Measurements from ENCODE around the gene FLACC1. TPM values are rescaled to one million over a fixed set of nuclear protein-coding genes. Genes with fewer than 3 reads are reported as not detected.
"Not testable (repeated sequence)": the region's sequence is repeated elsewhere in the genome, so short reads cannot be mapped to it uniquely, and the experiment has no call there.

FLACC1 gene
- total RNA-seq, 8 experiments from 2014 or later, result 0.46 to 3.7 (median 1.1) TPM

DNA sequence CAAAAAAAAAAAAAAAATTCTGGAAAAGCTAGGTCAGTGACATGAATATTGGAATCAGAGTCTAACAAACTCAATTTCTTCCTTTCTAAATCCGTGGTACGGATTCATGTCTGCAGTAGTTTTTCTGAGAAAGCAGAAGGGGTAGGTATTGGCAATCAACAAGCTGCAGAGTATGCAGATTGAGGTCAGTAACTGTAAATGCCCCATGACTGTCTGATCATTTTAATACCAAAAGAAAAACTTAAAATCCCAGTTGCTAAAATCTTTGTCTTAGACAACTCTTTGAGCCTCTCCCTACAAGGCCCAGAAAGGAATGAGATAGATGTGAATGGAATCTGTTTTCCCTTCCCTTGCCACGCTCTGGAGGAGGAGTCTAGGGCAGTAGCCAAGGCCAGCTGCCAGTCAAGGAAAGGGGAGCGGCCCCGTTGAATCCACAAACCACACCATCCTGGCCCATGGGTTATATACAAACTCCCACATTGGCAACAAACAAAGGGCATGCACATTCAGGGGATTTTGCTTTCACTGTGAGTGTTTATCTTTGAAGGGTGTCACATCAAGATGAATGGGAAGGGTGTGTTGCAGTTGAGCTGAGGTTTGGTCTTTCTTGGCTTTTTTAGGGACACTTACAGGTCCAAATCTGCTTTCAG, 102.9 kb downstream of the FLACC1 start:
- in situ Hi-C loops (cut with MboI; ENCODE audit: low pct_unique_long_range_greater_than_20kb in 2 of 9, low sequenced_read_pairs in 9 of 9, unreplicated experiment in 9 of 9), result no loop called here
- Histone ChIP-seq H3K4me1 (replicated peaks in 1 of 2) (peaks cover 0 to 10% of the 10 kb centered on the region in 2 donors), H3K4me3 (no peak overlapping the region), H3K27ac (no peak overlapping the region)
- WGBS, 10 experiments, result 0 to 93% (median 74%) methylated on average over 1 to 4 of the region's 5 CpGs; no CpG with 5 or more reads in 1 of the 10 experiments
- ATAC-seq (replicated peaks in 6 of 8), result peak in 4 of 8 experiments; percentile 19 to 66 (median 40)

DNA sequence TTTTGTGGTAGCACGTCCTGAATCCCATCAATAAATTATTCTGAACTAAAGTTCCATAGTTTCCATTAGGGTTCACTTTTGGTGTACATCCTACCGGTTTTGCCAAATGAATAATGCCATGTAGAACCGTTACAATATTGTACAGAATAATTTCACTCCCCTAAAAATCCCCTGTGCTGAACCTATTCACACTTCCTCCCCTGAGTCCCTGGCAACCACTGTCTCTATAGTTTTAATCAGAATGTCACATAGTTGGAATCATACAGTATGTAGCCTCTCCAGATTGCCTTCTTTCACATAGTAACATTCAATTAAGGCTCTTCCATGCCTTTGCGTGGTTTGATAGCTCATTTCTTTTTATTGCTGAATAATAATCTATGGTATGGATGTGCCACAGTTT, 106.4 kb downstream of the FLACC1 start:
- no peak overlapping the region for H3K27ac ChIP-seq
- H3K4me1 ChIP-seq (replicated peaks in 1 of 2), result no peaks in the 10 kb centered on the region
- no peak overlapping the region for H3K4me3 ChIP-seq
- in situ Hi-C loops (cut with MboI; ENCODE audit: low pct_unique_long_range_greater_than_20kb in 2 of 9, low sequenced_read_pairs in 9 of 9, unreplicated experiment in 9 of 9), result no loop called here
- ATAC-seq (replicated peaks in 6 of 8), result no peak
- 55 to 100% (median 84%) methylated on average over 1 to 4 of the region's 4 CpGs for WGBS, 10 experiments

DNA sequence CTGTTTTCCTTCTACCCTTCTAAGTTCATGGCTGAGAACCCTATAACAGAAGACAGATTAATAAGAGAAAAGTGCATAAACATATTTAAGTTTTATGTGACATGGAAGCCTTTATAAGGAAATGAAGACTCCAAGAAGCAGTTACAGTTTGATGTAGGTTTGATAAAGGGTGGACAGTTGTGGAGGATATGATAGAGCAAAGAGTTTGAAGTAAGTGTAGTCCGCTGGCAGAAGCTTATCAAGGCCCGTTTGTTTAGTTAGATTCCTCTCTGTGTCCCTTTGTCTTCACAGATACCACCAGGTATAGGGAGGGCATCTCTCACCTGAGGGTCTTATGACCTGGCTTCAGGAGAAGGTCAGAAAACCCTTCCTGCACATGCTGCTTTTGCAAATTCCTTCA, 107.3 kb downstream of the FLACC1 start:
- in situ Hi-C loops (cut with MboI; ENCODE audit: low pct_unique_long_range_greater_than_20kb in 2 of 9, low sequenced_read_pairs in 9 of 9, unreplicated experiment in 9 of 9), result loop anchor here in 2 of 9 experiments (10.0 to 25.0 kb wide), 2 partner anchors 115 to 937 kb away; no protein-coding TSS in a partner anchor
- no peak overlapping the region for H3K4me3 ChIP-seq
- H3K4me1 ChIP-seq (replicated peaks in 1 of 2), result no peaks in the 10 kb centered on the region
- no peak overlapping the region for H3K27ac ChIP-seq
- ATAC-seq (replicated peaks in 6 of 8), result no peak
- WGBS, 10 experiments, result 51 to 94% (median 85%) methylated on average over 1 to 2 of the region's 2 CpGs; no CpG with 5 or more reads in 3 of the 10 experiments

DNA sequence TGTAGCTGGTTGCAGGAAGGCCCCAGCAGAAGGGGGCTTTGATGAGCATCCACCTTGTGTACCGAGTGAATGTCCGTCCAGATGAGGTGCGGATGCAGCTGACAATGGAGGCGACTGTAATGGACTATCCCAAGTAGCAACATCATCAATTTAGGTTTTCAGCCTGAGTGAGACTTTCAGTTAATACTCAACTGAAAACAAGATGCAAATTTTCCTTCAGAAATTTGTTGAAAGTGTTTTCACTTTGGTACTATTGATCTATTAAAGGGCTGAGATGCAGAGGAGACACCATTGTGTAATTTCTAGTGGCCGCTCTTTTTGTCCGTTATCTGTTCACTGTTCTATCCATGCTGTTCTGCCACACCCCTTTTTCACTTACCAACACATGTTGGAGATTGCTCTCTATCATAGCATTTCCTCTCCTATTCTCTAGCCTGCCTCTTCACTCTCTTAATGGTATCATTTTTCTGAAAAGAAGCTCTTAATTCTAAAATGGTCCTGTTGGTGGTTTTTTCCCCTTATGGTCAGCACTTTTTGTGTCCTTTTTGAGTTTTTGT, 108.8 kb downstream of the FLACC1 start:
- in situ Hi-C loops (cut with MboI; ENCODE audit: low pct_unique_long_range_greater_than_20kb in 2 of 9, low sequenced_read_pairs in 9 of 9, unreplicated experiment in 9 of 9), result loop anchor here in 2 of 9 experiments (10.0 to 25.0 kb wide), 2 partner anchors 116 to 939 kb away; no protein-coding TSS in a partner anchor
- ATAC-seq (replicated peaks in 6 of 8), result no peak
- 21 to 100% (median 85%) methylated on average over 2 to 6 of the region's 6 CpGs; no CpG with 5 or more reads in 1 of the 10 experiments for WGBS, 10 experiments

GRCh38 chr2:201246280-201246679, 110.9 kb downstream of the FLACC1 start:
- Histone ChIP-seq H3K4me1 (replicated peaks in 1 of 2) (no peaks in the 10 kb centered on the region), H3K4me3 (no peak overlapping the region), H3K27ac (no peak overlapping the region)
- in situ Hi-C loops (cut with MboI; ENCODE audit: low pct_unique_long_range_greater_than_20kb in 2 of 9, low sequenced_read_pairs in 9 of 9, unreplicated experiment in 9 of 9), result loop anchor here in 2 of 9 experiments (10.0 to 25.0 kb wide), 2 partner anchors 119 to 941 kb away; no protein-coding TSS in a partner anchor
- WGBS, 10 experiments, result 60 to 93% (median 85%) methylated on average over 1 to 3 of the region's 4 CpGs; no CpG with 5 or more reads in 3 of the 10 experiments
- ATAC-seq (replicated peaks in 6 of 8), result no peak

More for the DNA sequence above, 108.8 kb downstream of the FLACC1 start:
- Histone ChIP-seq H3K27ac (no peak overlapping the region), H3K4me3 (no peak overlapping the region), H3K4me1 (replicated peaks in 1 of 2) (no peaks in the 10 kb centered on the region)

- H3K4me3 ChIP-seq, result no peak overlapping the region
- WGBS, 10 experiments, result 80 to 100% (median 100%) methylated on average over 1 to 3 of the region's 5 CpGs; no CpG with 5 or more reads in 2 of the 10 experiments
- in situ Hi-C loops (cut with MboI; ENCODE audit: low pct_unique_long_range_greater_than_20kb in 2 of 9, low sequenced_read_pairs in 9 of 9, unreplicated experiment in 9 of 9), result loop anchor here in 2 of 9 experiments (10.0 to 25.0 kb wide), 2 partner anchors 120 to 942 kb away; no protein-coding TSS in a partner anchor
- no peak overlapping the region for H3K27ac ChIP-seq
- no peak for ATAC-seq (replicated peaks in 6 of 8)
- no peaks in the 10 kb centered on the region for H3K4me1 ChIP-seq (replicated peaks in 1 of 2)
Observed at GRCh38 chr2:201244829-201245228, 112.3 kb downstream of the FLACC1 start.

DNA sequence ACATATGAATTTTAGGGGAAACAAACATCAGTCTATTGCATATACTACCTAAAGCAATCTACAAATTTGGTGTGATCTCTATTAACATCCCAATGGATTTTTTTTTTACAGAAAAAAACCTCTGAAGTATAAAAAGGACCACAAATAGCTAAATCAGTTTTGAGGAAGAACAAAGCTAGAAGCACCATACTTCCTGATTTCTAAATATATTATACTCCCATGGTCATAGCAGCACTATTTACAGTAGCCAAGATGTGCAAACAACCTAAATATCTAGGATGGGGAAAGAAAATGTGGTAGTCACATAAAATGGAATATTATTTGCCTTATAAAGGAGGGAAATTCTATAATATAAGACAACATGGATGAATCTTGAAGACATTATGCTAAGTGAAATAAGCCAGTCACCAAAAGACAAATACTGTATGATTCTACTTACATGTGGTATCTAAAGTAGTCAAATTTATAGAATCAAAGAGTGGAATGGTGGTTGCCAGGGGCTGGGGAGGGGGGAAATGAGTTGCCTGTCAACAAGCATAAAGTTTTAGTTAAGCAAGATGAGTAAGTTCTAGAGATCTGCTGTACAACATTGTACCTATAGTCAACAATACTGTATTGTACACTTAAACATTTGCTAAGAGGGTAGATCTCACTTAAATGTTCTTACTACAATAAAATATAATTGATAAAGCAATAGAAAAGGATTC, 114.4 kb downstream of the FLACC1 start:
- in situ Hi-C loops (cut with MboI; ENCODE audit: low pct_unique_long_range_greater_than_20kb in 2 of 9, low sequenced_read_pairs in 9 of 9, unreplicated experiment in 9 of 9), result loop anchor here in 2 of 9 experiments (10.0 to 25.0 kb wide), 2 partner anchors 122 to 945 kb away; no protein-coding TSS in a partner anchor
- Histone ChIP-seq H3K4me1 (replicated peaks in 1 of 2) (no peaks in the 10 kb centered on the region), H3K4me3 (no peak overlapping the region), H3K27ac (no peak overlapping the region)
- no peak for ATAC-seq (replicated peaks in 6 of 8)

GRCh38 chr2:201239167-201239935, 117.8 kb downstream of the FLACC1 start:
- H3K4me1 ChIP-seq (replicated peaks in 1 of 2); H3K4me3 ChIP-seq; H3K27ac ChIP-seq: not testable (repeated sequence)
- WGBS, 10 experiments, result 6 to 100% (median 91%) methylated on average over 3 to 9 of the region's 21 CpGs
- in situ Hi-C loops (cut with MboI; ENCODE audit: low pct_unique_long_range_greater_than_20kb in 2 of 9, low sequenced_read_pairs in 9 of 9, unreplicated experiment in 9 of 9), result loop anchor here in 1 of 9 experiments (25.0 kb wide), 1 partner anchor 948 kb away; no protein-coding TSS in a partner anchor
- peak in 2 of 8 experiments; percentile 79 to 89 for ATAC-seq (replicated peaks in 6 of 8)

Other genes starting within 250 kb of the FLACC1 start
- 100 to 1,000 TPM in 1 of 8 experiments, 10 to 100 TPM in 7; 11.4 to 107 (median 24.2) TPM for gene CFLAR, start 241.2 kb downstream of the FLACC1 start, total RNA-seq
- gene CASP10, start 174.2 kb downstream of the FLACC1 start, total RNA-seq, result 10 to 100 TPM in 1 of 8 experiments, 1 to 10 TPM in 2, under 1 TPM in 5; 0.05 to 11.9 (median 0.58) TPM
- gene CASP8, start 96.8 kb downstream of the FLACC1 start, total RNA-seq, result 10 to 100 TPM in 4 of 8 experiments, 1 to 10 TPM in 1, under 1 TPM in 3; 0.16 to 28.3 (median 6.9) TPM
- 10 to 100 TPM in 7 of 8 experiments, 1 to 10 TPM in 1; 8.3 to 58.5 (median 17.8) TPM for gene TRAK2, start 94.1 kb upstream of the FLACC1 start, total RNA-seq
- 10 to 100 TPM; 24.1 to 77.9 (median 35.6) TPM for gene STRADB, start 94.4 kb upstream of the FLACC1 start, total RNA-seq